Ovary (tissue), 9 donors: Measurements from ENCODE around the gene LSP1. TPM values are rescaled to one million over a fixed set of nuclear protein-coding genes. Genes with fewer than 3 reads are reported as not detected.

Experiments used
- DNase-seq, 5 donors: peaks; one replicate each; pipeline ENCODE4 v3.0.0-alpha.2; 2019 to 2020
- H3K27ac ChIP-seq, 2 donors: fragments of 200-600 bp; one replicate each; pipeline versions ENCODE4 v1.5.1 to v1.8.0; 2019 to 2022
- H3K27me3 ChIP-seq: fragments of 200-600 bp; one replicate; pipeline ENCODE4 v1.8.0; 2022
- H3K36me3 ChIP-seq: fragments of 200-600 bp; sonication (generic); one replicate; pipeline ENCODE4 v1.5.1; 2019
- H3K4me1 ChIP-seq: one replicate; pipeline ENCODE4 v1.8.1; 2013; ENCODE audit warnings: mild to moderate bottlenecking, moderate library complexity; ENCODE audit not compliant: insufficient read depth
- H3K4me3 ChIP-seq: fragments of 200-600 bp; sonication (generic); one replicate; pipeline ENCODE4 v1.5.1; 2017
- H3K9me3 ChIP-seq, 2 donors: fragments of 200-600 bp in 1 of 2; sonication (generic) in 1 of 2; one replicate each; pipeline versions ENCODE4 v1.5.1 to v1.8.1; 2013 to 2019; ENCODE audit warnings: mild to moderate bottlenecking in 1 of 2, moderate library complexity in 1 of 2
- CTCF ChIP-seq, 3 donors: fragments of 450-650 bp in 2 of 3; fragments of 200-600 bp in 1 of 3; IDR thresholded peaks; one replicate each; pipeline versions ENCODE4 v1.5.1 to v1.8.0; 2016 to 2022; ENCODE audit warnings: antibody characterized with exemption in 3 of 3, mild to moderate bottlenecking in 1 of 3
- EP300 ChIP-seq: sonication (generic); formaldehyde crosslinking; IDR thresholded peaks from one replicate; pipeline ENCODE4 v1.6.1; 2017; ENCODE audit warnings: antibody characterized with exemption
- POLR2A ChIP-seq: fragments of 450-650 bp; IDR thresholded peaks from one replicate; pipeline ENCODE4 v1.6.1; 2017; ENCODE audit warnings: antibody characterized with exemption, mild to moderate bottlenecking, moderate library complexity
- WGBS, 3 donors: extraction: QIAGEN DNeasy Blood & Tissue Kit in 1 of 3; methylation state at CpG; one replicate each; pipeline versions ENCODE4 v1.1.5 to v1.1.7; 2013 to 2017; 5-methylcytosine and 5-hydroxymethylcytosine counted together
- intact Hi-C, 4 donors: fragments of 100-400 bp; cut with DNase I; formaldehyde crosslinking; loops; one replicate each; pipeline versions ENCODE4 v1.11.0 to v1.15.1; 2022 to 2023
- polyA plus RNA-seq, 2 donors: library from polyadenylated mRNA; stranded (reverse); fragments of 200-250 nt in 1 of 2; fragments of 350-450 nt in 1 of 2; fragmentation: Illumina TruSeq in 1 of 2; extraction: RNeasy Lipid Tissue Mini Kit (QIAGEN cat#74804) in 1 of 2; gene quantifications; one replicate each; pipeline ENCODE4 v1.2.3, GENCODE V29; 2013 to 2014
- total RNA-seq, 7 donors: library from RNA; depleted of rRNA in 2 of 7; stranded (reverse); fragments of >200 nt in 2 of 7; fragmentation: NEBNext Ultra II Directional in 3 of 7; extraction: Animal tissue kit (Norgen Biotek cat#: 25700) in 3 of 7; gene quantifications; one replicate each; pipeline versions ENCODE4 v1.1.0 to v1.2.4, GENCODE V29; 2016 to 2023
- donor health status: DM: no; HTN: no; CAD: no; lungs with moderate emphysema.
- donor health status: DM: no; HTN: no; CAD: no.
- donor health status: Bipolar disorder and iron deficiency.
- donor health status: DM: yes; HTN: yes; CAD: no.
- donor health status: DM: no; HTN: no; CAD: no.
- donor health status: DM: yes; HTN: yes; CAD: no.

Gene LSP1
- total and polyA plus RNA-seq, 9 donors: 3.5 to 22.0 (median 9.0) TPM

- intact Hi-C loops: no loop called here
- TF ChIP-seq EP300: no peak
- TF ChIP-seq POLR2A: no peak
- no peak for TF ChIP-seq CTCF (IDR thresholded peaks at IDR 0.05)
These were observed 79.8 kb downstream of the LSP1 start for GRCh38 chr11:1932681-1933080.

GRCh38 chr11:1933416-1934334, 80.8 kb downstream of the LSP1 start:
- H3K27me3 ChIP-seq: no peaks in the 10 kb centered on the region
- intact Hi-C loops: no loop called here
- peaks cover 2% of the 10 kb centered on the region for H3K4me1 ChIP-seq
- H3K4me3 ChIP-seq: no peak overlapping the region
- 87 to 89% (median 88%) methylated on average over 18 of the region's 18 CpGs for WGBS, 3 donors
- no peaks in the 10 kb centered on the region for H3K36me3 ChIP-seq
- TF ChIP-seq CTCF (IDR thresholded peaks at IDR 0.05) (no peak), POLR2A (no peak), EP300 (no peak)
- H3K9me3 ChIP-seq: no peaks in the 10 kb centered on the region
- peak in 1 of 5 donors; percentile 3 for DNase-seq
- H3K27ac ChIP-seq: no peak overlapping the region

More at GRCh38 chr11:1932681-1933080, 79.8 kb downstream of the LSP1 start:
- Histone ChIP-seq H3K36me3 (no peaks in the 10 kb centered on the region), H3K9me3 (no peaks in the 10 kb centered on the region), H3K4me1 (peaks cover 2% of the 10 kb centered on the region), H3K4me3 (no peak overlapping the region), H3K27me3 (no peaks in the 10 kb centered on the region), H3K27ac (no peak overlapping the region)
- no peak for DNase-seq
- 97 to 99% (median 98%) methylated on average over 4 of the region's 4 CpGs for WGBS, 3 donors

GRCh38 chr11:1934335-1935155, 81.7 kb downstream of the LSP1 start:
- TF ChIP-seq EP300 (no peak), POLR2A (no peak), CTCF (IDR thresholded peaks at IDR 0.05) (no peak)
- Histone ChIP-seq H3K4me1 (peaks cover 3% of the 10 kb centered on the region), H3K36me3 (no peaks in the 10 kb centered on the region), H3K4me3 (no peak overlapping the region), H3K27ac (no peak overlapping the region), H3K9me3 (no peaks in the 10 kb centered on the region), H3K27me3 (no peaks in the 10 kb centered on the region)
- DNase-seq: peak in 1 of 5 donors; percentile 10
- 77 to 83% (median 77%) methylated on average over 24 of the region's 24 CpGs for WGBS, 3 donors
- intact Hi-C loops: no loop called here

GRCh38 chr11:1935156-1936071, 82.5 kb downstream of the LSP1 start:
- H3K4me3 ChIP-seq: no peak overlapping the region
- DNase-seq: peak in 1 of 5 donors; percentile 8
- no peak for TF ChIP-seq CTCF (IDR thresholded peaks at IDR 0.05)
- TF ChIP-seq POLR2A: no peak
- no peak for TF ChIP-seq EP300
- no peak overlapping the region for H3K27ac ChIP-seq
- H3K4me1 ChIP-seq: peaks cover 3% of the 10 kb centered on the region
- H3K27me3 ChIP-seq: no peaks in the 10 kb centered on the region
- WGBS, 3 donors: 87 to 92% (median 89%) methylated on average over 33 of the region's 33 CpGs
- no peaks in the 10 kb centered on the region for H3K36me3 ChIP-seq
- intact Hi-C loops: no loop called here
- H3K9me3 ChIP-seq: no peaks in the 10 kb centered on the region
